Measurements from ENCODE around the gene TIGAR.
A peak's percentile ranks its signal among the peaks of the same experiment; 100 is the strongest.

The TIGAR gene

DNA sequence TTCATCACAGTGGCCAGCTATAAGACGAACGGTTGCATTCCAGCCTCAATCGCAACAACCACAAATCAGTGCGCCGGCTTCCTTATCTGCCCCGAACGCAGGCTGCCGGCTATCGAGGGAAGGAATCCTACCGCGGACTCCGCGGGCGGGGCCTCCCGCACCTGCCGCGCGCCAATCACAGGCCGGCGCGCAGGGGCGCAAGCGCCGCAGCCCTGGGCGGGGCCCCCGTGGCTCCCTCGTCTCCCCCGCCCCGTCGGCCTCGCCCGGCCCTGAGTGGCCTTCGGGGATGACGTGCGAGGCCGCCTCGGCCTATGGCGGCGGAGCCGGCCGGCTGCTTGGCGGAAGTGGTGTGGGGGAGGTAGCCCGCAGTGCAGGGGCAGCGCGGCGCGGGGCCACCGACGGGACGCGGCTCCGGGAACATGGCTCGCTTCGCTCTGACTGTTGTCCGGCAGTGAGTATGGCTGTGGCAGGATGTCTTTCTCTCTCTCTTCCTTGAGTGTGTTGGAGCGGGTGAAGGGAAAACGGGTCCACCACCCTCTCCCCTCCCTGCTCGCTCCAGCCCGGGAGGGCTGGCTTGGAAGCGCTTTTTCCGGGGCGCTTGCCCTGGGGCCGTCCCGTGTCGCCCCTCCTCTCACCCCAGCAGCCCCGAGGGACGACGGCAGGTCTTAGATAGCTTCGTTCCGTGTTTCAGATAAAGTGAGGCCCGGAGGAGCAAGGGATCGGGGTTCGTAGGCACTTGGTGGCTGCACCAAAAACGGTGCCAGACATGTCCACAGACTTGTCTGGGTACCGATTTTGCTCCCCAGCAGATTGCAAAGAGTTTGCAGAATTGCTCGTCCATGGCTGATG lies at the start of gene TIGAR:
TIGAR (plus strand) TSS at position 361 of the 849 bp plus-strand sequence; CDS start at position 420, 59 bp downstream.
- peak; percentile 95 for DNase-seq (ENCODE audit: low spot score)

- peak; percentile 51 for DNase-seq (ENCODE audit: low spot score)
Measured at GRCh38 chr12:4271717-4272423, 49.1 kb upstream of the TIGAR start.

DNA sequence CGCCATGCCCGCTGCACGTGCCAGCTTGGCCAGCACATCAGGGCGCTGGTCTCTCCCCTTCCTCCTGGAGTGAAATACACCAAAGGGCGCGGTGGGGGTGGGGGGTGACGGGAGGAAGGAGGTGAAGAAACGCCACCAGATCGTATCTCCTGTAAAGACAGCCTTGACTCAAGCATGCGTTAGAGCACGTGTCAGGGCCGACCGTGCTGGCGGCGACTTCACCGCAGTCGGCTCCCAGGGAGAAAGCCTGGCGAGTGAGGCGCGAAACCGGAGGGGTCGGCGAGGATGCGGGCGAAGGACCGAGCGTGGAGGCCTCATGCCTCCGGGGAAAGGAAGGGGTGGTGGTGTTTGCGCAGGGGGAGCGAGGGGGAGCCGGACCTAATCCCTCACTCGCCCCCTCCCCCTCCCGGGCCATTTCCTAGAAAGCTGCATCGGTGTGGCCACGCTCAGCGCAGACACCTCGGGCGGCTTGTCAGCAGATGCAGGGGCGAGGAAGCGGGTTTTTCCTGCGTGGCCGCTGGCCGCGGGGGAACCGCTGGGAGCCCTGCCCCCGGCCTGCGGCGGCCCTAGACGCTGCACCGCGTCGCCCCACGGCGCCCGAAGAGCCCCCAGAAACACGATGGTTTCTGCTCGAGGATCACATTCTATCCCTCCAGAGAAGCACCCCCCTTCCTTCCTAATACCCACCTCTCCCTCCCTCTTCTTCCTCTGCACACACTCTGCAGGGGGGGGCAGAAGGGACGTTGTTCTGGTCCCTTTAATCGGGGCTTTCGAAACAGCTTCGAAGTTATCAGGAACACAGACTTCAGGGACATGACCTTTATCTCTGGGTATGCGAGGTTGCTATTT lies 48.4 kb upstream of the TIGAR start:
- peak; percentile 23 for DNase-seq (ENCODE audit: low spot score)

- DNase-seq (ENCODE audit: low spot score): no peak
Measured at GRCh38 chr12:4273273-4273651, 47.8 kb upstream of the TIGAR start.

DNA sequence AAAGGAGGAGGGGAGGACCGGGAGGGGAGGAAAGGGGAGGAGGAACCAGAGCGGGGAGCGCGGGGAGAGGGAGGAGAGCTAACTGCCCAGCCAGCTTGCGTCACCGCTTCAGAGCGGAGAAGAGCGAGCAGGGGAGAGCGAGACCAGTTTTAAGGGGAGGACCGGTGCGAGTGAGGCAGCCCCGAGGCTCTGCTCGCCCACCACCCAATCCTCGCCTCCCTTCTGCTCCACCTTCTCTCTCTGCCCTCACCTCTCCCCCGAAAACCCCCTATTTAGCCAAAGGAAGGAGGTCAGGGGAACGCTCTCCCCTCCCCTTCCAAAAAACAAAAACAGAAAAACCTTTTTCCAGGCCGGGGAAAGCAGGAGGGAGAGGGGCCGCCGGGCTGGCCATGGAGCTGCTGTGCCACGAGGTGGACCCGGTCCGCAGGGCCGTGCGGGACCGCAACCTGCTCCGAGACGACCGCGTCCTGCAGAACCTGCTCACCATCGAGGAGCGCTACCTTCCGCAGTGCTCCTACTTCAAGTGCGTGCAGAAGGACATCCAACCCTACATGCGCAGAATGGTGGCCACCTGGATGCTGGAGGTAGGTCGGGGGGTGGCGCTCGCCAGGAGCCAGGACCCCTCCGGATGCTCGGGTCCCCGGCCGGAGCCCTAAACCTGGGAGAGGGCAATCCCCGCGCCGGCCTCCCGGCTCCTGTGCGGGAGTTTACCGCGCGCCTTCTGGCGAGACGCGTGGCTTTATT lies 47.2 kb upstream of the TIGAR start, which contains the start of gene CCND2:
CCND2 (plus strand) TSS at position 111 of the 744 bp plus-strand sequence; CDS start at position 390, 279 bp downstream.
- peak; percentile 68 for DNase-seq (ENCODE audit: low spot score)

DNA sequence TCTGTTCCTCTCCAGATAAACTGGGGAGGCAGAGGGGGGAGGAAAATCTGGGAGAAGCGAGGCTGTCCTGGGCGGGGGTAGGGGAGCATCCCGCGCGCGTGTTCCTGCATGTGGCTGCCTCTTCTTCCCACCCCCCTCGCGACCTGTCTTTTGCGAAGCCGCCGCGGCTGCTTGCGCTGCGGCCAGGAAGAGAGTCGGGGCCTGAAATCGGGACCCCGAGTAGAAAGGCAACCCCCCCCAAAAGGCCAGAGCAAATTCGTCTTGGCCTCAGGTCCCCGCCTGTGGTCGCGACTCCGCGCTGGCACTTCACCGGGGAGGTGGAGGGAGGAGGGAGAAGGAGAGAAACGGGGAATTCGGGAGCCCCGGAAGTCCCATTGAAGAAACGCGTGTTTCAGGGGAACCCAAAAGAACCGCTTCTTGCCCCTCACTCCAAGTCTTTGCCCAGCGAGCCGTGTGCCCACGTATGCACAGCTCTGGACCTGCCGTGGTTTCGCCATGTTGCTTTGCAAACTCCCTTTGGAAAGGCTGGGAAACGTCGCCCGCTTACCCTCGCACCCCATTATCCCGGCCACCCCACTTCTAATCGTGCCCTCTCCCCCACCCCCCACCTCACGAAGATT lies 46.5 kb upstream of the TIGAR start:
- DNase-seq (ENCODE audit: low spot score): peak; percentile 11

DNA sequence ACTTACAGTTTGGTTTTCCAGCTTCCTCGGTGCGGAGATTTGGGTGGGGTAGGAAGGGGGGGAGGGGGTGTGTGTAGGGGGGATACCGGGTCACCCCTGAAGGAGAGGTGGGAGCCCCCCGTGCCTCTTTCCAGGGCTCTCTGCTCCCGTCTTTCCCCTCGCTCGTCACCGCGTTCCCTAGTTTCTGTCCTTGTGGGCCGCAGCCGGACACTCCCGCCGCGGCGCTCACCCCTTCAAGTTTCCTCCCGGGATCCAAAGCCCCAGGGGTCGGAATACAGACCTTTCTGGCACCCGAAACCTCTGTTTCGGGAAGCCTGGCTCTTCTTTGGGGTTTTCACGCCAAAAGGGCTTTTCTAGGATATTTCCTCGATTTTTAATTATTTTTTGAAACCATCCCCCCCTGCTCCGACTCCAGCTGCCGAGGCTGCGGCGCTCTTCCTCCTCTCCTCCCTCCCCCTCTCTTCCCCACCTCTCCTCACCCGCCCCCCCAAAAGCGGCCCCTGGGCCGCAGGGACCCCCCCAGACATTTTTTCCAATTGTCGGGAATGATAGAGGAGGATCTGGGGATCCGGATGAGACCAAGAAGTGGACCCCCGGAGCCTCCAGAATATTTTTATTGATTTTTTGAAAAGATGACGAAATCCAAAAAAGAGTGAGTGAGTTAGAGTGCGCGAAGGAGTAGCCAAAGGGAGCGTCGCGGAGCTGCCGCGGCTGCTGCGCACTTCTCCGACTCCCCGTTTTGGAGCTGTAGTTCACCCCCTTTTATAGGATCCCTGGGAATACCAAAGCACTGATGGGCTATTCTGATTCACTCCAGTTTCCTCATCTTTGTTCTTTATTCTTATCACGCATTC lies 45.8 kb upstream of the TIGAR start:
- DNase-seq (ENCODE audit: low spot score): no peak

DNA sequence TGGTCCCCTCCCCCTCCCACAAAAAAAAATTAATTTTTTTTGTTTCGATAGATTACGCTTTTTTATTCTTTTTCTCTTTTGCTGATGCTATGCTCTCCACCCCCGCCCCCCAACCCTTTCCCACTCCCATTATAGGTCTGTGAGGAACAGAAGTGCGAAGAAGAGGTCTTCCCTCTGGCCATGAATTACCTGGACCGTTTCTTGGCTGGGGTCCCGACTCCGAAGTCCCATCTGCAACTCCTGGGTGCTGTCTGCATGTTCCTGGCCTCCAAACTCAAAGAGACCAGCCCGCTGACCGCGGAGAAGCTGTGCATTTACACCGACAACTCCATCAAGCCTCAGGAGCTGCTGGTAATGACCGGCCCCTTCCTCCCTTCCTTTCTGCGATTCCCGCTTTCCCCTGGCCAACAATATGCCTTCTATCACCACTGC lies 45.1 kb upstream of the TIGAR start:
- DNase-seq (ENCODE audit: low spot score): no peak

DNA sequence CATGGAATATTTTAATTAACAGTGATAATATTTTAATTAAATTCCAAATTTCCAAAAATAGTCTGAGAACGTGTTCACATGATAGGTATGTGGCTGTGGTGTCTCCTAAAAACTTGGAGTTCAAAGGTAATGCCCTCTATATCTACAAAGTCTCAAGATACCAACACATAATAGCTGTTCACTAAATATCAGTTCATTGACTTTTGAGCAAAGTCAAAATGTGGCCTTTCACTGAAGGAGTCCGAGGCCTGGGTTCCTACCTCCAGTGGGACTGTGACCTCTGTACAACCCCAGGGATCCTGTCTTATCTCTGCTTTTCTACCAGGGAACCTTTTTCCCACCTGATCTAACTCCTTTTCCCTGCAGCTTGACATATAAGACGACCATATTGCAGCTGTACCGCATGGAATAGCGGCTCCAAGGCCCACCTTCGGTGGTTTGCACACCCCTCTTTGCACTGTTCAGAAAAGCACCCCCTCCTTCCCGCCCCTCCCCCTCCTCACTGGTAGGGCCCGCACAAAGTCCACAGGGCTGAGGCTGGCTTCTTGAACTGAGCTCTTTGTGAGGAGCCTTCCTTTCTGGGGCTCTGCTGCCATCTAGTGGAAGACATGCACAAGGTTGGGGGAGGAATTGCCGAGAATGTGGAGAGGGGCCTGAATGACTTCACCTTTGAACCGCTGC lies 44.3 kb upstream of the TIGAR start:
- peak; percentile 86 for DNase-seq (ENCODE audit: low spot score)

- DNase-seq (ENCODE audit: low spot score): no peak
Measured at GRCh38 chr12:4277205-4277543, 43.8 kb upstream of the TIGAR start.

- no peak for DNase-seq (ENCODE audit: low spot score)
Measured at GRCh38 chr12:4277857-4278256, 43.2 kb upstream of the TIGAR start.

DNA sequence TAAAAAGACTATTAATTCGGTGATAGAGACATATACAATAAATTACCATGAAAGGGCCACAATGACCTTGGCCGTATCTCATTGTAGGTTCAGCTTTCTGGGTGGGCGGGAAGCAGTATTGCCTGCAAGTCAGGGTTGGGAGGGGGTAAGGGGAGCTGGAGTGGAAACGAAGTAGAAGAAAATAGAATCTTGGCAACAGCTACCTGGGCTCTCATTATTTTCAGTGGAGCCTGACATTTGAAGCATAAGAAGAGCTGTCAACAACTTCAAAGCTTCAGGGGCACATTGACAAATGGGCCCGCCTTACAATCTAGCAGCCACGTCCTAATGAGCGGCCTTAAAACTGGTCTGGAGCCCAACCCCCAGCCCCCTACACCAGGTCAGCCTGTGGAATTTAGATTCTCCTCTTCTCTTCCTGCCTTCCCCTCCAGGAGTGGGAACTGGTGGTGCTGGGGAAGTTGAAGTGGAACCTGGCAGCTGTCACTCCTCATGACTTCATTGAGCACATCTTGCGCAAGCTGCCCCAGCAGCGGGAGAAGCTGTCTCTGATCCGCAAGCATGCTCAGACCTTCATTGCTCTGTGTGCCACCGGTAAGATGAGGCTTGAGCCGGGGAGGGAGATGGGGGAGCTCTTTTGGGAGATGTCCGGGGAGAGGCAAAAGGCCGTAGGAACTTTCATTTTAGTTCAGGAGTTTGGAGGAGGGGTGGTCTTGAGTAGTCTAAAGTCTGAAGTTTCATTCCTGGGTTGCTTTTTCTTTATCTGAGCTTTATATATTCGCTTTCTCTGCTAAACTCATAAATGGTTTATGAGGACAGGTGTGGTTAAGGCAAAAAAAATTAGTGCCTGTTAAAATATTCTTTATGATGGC lies 42.5 kb upstream of the TIGAR start:
- peak; percentile 44 for DNase-seq (ENCODE audit: low spot score)

GRCh38 chr12:4279198-4279690 lies 41.8 kb upstream of the TIGAR start:
- DNase-seq (ENCODE audit: low spot score): no peak

DNA sequence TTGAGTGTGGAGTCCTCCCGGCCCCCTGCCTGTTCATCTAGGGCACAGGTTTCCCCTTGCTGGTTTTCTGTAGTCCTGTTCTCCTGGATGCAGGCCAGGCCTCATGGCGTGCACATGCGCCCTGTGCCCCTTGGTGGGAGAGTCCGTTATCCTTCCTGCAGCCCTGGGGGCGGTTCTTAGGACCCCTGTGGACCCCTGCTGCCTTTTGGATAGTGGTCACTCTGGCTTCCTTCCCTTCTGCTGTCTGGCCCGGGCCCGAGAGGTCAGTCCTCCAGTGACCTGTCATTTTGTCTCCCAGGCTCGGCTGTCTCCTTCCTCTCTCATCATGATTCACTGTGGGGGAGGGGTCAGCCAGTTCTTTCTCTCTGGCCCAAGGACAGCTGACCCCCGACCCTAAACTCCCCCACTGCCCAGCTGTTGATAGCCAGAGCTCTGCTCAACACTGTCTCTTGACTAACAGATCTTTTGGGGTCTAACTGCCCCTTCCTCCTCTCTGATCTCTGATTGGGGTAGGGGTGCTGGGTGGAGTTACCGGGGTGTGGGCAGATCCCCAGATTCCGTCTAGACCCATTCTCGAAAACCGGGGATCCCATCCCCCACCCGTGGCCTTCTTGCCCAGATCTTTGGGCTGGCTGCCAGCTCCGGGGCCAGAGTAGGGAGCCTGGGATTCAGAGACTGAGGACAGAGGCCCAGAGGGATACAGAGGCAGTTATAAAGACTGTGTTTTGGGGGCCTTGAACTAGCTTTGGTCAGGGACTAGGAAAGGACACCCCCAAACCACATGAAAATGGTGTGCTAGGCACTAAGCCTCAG lies 40.5 kb upstream of the TIGAR start:
- no peak for DNase-seq (ENCODE audit: low spot score)

DNA sequence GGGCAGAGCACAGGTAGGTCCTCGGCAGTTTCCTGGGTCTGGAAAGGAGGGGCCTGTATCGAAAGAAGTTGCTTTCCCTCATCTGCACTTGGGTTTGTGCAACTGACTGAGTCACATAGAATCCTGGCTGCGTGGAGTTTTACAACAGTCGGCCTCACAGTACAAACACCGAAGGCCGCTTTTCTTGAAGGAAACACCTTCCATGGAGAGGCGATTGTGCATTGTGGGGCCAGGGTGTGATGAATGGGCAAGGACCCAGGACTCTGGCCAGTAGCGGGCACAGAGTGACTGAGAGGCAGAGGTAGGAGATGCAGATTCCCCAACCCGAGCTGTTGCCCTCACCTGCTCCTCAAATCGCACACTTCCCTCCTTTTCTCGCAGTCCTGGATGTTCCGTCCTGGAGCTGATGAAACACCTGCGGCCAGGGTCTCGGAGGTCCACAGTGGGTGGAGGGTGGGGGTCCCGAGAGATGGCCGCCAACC lies 39.8 kb upstream of the TIGAR start:
- DNase-seq (ENCODE audit: low spot score): no peak

GRCh38 chr12:4282103-4282891 lies 38.7 kb upstream of the TIGAR start:
- no peak for DNase-seq (ENCODE audit: low spot score)

Measured in globus pallidus (tissue), 1 donor.